OCI-LY1 (cell line): ENCODE results near the gene SLC12A3.
"Not testable (repeated sequence)": the region's sequence is repeated elsewhere in the genome, so short reads cannot be mapped to it uniquely, and the experiment has no call there.

Experiments used
- CTCF ChIP-seq: fragments of 200-600 bp; sonication (generic), shearing (Covaris generic); IDR thresholded peaks from 2 replicates; pipeline ENCODE4 v1.5.1; 2017; ENCODE audit warnings: mild to moderate bottlenecking, antibody characterized with exemption, low read length, moderate library complexity, mixed read lengths
- EZH2 ChIP-seq: fragments of 200-600 bp; sonication (generic), shearing (Covaris generic); IDR thresholded peaks from 2 replicates; pipeline ENCODE4 v1.8.0; 2017; ENCODE audit warnings: borderline replicate concordance, mixed run types, mild to moderate bottlenecking, antibody characterized with exemption, low read length, moderate library complexity, mixed read lengths

- TF ChIP-seq CTCF, EZH2: not testable (repeated sequence)
Observed at GRCh38 chr16:56884929-56885328, 19.9 kb downstream of the SLC12A3 start.
